NCI-H1930 (cell line): ENCODE data around the gene IGSF9.

ENCODE experiments used
- DNase-seq, 2 experiments: peaks; one replicate each; lab custom pipeline; 2025; lab: John Stamatoyannopoulos, UW

Gene IGSF9

DNA sequence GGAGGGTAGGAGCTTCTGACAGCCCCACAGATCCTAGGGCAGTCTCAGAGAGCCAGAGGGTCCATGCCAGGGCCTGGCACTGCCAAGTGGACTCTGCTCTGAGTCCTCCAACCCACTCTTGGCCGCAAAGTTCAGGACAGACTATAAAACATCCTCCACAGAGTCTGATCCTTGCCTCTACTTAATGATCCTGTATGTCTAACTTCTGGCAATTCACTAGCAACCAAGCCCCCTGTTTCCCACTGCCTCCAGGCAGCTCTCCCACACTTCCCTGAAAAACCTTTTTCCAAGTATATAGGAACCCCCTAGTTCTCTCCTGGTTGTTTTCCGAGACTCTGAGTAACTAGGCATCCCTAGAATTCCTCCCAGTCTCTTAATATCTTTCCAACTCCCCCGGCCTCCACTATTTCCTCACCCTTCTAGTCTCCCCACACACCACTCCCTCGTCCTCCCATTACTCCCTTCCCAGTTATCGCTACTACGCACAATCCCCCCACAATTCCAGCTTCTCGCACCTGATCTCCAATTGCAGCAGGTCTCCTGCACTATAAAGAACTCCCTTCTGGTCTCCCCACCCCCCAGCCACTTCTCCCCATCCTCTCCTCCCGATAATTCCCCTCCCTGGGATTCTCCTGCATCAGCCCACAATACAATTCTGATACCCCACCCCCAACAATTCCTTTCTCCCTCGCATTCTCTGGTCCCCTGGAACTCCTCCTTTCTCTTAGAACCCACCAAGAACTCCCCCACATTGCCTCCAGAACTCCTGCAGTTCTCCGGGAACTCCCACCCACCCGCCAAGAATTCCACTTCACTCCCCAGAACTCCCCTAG lies 574 bp downstream of the IGSF9 start:
- no peak for DNase-seq

DNA sequence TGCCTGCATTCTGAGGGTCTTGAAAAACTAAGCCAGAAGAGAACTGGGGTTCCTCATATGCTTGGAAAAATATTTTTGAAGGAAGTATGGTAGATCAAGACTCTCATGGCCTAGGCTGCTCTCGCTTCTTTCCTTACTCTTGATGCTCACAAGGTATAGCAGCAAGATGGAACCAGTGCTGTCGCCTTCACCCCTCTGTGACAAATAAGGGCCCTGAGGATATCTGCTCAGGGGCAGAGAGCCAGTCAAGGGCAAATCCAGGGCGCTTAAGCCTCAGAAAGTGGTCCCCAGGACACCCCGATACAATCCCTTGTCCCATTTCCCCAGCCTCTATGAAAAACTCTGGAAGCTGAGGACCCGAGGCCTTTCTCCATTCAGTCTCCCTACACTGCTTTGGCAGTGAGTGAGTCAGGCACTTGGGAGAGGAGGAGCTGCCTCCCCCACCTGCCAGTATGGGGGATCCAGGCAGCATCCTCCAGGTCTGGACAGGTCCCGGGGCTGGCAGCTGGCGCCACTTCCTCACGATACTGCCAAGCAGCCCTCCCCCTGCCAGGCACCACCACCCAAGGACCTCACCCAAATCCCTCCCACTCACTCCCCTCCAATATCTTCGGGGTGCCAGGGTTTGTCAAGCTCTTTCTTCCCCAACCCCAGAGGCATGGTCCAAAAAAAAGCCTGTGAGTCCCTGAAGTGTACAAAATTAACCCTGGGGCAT lies 1.3 kb downstream of the IGSF9 start:
- DNase-seq: no peak

DNA sequence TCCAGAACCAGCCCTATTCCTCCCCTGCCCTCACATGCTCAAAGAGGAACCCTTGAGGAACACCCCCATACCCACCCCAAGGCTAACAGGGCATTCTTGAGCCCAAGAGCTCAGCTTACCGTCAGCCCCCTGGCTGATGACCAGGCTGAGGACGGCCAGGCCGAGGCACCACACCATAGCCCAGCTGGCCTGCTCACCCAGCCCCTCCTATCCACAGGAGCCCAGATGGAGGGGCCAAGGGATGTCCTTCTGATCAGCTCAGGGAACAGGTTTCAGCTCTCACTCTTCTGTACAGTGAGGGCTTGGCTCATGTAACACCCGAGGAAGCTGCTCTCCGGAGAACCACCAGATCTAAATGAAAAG lies 2.2 kb downstream of the IGSF9 start:
- DNase-seq: no peak

DNA sequence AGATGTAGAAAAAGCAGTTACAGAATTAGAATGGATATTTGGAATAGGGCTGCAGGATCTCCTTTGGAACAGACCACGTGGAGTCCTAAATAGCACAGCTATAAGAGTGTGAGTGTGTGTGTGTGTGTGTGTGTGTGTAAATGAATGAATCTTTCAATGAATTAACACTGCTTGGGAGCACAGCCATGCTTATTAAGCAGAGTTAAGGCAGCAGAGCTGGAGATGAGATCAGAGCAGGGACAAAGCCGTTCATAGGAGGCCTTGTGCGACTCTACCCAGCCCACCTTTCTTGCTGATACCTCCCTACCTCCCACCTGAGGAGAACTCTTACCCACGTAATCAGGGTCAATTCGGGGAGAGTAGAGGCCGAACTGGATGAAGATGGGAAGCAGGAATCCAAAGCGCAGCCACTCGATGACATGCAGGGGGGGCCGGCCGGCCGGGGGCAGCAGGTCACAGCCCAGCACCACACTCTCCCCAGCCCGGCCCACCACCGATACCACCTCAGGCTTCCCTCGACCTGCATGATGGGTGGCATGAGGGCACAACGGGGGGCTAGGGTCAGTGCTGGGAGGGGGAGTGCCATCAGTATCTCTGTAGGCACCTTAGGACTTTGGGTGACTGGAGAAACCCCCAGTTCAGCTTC lies 2.7 kb downstream of the IGSF9 start:
- DNase-seq: no peak

DNA sequence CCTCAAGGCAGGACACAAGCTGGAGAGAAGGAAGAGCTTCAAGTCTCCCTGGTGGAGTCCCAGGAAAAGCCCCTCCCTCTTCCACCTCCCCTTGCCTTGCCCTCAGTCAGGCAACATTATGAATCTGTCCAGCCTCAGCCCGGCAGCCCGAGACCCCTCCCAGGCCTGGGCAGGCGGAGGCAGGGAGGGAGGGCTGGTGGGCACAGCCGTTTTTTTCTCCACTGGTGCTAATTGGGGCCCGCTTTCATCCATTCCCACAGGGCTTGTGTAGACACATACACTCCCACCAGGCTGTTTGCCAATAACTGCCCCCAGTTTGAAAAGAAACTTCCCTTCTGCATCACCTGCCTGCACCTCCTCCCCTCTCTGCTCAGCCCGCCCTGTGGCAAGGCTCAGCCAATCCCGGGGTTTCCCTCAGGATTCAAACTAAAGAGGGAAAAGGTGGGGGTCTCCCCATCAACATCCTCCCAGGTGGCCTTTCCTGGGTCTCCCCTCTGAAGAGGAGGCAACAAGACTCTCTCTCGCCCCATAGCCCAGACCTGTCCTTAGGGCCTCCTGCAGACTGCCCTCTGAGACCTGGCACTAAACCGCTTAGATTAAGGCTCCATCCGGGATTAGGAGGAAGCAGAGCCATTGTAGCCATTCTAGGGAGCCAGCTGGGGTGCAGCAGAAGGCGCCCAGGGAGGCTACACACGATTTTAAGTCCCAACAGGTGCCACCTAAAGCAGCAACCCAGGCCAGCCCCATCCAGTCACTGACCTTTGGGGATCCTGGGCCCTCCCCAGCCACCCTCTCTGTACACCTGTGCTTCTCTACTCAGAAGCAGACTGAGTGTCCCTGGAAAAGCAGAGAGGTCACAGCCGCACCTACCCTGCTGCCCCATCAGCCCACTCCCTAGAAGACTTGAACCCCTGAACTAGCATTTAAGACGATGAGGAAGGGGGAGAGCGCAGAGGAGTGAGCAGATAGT lies 3.5 kb downstream of the IGSF9 start:
- no peak for DNase-seq

DNA sequence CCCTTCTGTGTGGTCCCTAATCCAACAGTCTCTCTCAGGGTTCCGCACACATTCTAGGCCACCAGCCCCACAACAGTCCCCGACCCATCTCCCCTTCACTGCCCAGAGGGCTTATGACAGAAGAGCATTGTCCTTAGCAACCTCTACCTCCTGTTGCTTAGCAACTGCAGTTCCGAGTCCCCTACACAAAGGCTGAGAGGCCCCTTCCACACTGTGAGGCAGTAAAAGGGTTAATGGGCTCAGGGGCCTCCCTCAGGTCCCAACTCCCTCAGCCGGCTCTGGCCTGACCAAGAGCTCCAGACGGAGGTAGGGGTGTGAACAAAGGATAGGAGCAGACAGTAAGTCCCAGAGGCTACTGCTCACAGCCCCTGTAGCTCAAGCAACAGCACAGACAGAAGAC lies 4.3 kb downstream of the IGSF9 start:
- DNase-seq: no peak

DNA sequence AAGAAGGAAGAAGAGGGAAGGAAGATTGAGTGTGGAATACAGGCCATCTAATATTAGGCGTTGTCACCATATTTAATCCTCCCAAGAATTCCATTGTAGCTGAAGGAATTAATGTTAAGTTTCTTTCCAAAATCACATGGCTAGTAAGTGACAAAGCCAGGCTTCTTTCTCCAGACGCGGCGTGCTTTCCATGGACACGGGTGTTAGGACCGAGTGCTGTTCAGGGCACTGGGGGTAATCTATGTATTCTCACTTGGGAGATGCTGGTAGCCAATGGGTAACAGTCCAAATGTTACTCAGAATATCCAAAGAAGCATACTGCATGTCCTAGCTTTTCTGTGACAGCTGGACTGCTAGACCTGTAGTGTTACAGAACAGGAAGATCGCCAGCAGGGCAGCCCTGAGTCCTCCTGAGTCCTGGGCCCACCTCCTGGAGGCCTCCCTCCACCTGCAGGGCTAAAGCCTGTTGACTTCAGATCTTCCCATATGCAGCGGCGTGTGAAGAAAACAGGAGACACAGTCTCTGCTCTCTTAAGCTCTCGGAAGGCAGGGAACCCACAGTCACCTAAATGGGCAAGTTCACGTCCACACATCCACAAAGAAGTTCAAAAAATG lies 5.3 kb downstream of the IGSF9 start:
- no peak for DNase-seq

DNA sequence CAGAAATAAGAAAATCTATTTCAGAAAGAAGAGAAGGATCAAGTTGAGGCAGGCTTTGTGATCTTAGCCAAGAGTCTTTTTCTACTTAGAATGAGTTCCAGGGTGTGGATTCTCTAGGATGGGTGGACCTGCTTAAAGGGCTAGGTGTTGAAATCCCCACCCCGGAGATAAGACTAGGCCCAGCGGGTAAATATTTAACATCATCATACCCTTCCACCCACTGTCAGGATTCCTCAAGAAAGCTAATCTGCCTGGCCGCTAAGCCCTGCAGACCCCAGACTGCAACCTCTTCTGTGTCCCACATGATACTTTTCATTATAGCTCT lies 5.8 kb downstream of the IGSF9 start:
- no peak for DNase-seq

DNA sequence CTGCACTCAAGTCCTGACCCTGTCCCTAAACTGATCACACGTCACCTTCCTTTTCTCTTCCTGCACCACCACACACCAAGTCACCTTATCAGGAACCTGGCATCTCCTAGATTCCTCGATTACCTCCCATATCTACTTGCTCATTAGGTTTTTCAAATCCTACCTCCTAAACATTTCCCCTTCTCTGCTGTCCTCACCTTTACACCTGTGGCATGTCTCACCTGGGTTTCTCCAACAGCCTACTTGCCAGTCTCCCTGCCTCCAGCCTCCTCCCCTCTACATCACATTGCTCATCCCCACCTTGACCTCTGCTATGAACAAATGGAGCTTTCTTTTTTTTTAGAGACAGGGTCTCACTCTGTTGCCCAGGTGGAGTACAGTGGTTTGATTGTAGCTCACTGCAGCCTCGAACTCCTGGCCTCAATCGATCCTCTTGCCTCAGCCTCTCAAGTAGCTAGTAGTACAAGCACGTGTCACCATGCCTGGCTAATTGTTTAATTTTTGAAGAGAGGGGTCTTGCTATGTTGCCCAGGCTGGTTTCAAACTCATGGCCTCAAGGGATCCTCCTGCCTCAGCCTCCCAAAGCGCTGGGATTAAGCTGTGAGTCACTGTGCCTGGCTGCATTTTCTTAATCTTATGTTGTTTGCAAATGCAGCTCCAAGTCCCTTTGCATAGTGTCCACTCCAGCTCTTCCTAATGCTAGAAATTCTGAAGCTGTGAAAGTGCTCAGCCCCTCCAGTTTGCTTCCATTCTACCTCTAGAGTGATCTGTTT lies 6.3 kb downstream of the IGSF9 start:
- DNase-seq: no peak

DNA sequence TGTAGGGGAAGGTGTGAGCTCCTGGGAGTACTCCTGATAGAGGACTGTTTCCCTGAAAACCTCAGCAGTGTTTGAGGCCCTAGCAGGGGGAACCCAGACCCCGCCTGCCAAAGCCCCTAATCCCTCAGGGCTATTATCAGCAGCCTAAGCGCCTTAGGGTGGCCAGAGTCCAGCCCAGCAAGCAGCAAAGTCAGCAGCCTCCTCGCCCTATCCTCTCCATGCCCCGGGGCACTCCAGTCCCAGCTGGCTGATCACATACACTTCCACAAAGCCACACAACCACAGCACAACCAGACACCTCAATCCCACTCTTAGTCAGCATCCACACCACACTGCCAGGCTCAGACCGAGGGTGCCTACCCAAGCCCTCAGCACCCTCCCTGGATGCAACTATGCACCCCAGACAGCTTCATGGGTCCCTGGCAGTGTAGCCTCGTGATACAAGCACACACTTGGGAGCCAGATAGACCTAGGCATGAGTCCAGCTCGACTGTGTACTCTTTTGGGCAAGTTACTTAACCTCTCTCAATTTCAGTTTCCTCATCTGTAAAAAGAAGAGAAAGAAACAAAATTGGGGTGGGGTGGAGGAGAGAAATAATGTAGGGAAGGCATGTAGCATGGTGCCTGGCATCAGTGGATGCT lies 7.1 kb downstream of the IGSF9 start:
- no peak for DNase-seq

DNA sequence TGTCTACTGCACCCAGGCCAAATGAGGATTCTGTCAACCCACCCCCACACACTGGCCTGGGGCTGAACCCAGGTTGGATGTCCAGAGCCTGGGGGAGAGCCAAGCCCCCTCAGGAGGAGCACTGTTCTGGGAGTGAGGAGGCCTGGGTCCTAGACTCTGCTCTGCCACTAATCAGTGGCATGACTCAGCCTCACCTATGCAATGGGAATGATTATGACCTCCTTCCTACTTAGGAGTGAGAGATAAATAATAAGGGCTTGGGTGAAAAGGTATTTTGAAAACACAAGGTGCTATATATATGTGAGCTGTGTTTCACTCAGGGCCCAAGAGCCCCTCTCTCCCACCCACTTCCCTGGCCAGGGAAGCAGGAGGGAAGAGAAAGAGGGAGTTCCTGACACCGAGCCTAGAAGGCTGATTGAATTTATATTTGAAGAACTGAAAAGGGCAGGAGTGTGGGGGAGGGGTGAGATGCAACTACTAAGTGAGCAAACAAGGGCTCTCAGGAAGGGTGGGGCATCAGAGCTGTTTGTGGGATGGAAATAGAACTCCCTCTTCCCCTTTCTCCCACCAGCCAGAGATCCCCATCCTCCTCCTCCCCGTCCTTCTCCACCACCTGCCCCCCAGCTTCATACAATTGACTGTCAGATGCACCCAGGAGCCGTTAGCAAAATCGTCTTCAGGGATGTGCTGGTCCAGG lies 8.2 kb downstream of the IGSF9 start:
- DNase-seq: no peak

DNA sequence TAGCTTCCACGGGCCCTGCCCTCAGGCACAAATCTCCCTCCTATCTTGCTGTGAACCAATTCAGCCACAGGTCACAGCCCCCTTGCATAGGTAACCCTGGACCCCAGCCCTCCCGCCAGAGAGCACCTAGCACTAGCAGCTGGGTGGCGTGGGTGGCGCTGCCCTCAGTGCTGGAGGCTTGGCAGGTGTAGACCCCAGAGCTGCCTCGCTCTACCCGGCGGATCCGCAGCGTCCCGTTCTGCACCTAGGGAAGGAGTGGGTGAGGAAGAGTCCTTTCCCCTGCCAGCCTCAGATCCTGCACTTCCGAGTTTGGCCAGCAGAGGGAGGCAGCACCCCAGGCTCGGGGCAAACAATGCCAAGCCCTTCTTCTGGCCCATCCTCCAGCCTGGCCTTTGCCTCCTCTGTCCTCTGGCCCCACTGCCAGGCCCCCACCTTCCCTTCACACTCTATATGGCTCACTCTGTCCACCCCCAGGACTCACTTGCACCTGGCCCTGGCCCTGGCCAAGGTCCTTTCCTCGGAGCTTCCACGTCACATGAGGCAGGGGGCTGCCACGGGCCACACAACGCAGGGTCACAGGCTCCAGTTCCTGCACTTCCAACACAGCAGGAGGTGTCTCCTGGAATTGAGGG lies 9.0 kb downstream of the IGSF9 start:
- peak in 1 of 2 experiments; percentile 19 for DNase-seq

DNA sequence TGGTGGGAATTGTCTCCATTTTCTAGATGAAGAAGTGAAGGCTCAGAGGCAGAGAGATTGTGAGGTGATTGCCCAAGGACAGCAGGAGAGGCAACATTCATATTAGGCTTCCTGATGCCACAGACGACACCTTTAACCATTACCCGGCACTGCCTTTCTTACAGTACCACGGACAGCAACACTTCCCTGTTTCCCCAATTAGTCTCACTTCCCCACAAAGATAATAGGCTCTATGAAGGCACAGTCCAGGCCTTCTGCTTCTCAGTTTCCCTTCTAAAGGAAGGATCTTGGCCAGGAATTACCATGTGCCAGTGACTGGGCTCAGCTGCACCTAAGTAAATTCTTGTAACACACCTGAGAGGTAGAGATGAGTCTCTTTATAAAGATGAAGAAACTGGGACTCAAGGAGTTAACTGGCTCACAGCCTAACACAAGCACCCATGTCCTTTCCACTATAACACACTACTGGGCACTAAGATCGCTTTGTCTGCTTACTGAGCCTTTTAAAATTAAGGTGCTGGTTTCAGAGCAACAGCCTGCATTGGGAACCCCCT lies 9.6 kb downstream of the IGSF9 start:
- no peak for DNase-seq

DNA sequence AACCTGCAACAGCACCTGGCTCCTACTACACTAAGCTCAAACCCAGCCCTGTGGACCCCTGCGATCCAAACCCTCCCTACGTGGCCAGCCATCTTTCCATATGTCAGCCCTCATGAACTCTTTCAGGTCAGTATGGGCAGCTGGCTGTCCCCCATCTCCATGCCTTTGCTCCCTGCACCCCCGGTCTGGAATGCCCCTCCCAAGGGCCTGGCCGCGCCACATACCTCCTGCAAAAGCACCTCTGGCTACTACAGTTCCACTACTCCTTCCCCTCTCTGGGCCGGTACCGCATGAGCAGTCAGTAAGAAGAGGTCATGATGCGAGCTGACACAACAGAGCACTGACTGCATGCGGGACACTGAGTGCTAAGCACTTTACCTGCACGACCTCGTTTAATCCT lies 10.1 kb downstream of the IGSF9 start:
- no peak for DNase-seq

DNA sequence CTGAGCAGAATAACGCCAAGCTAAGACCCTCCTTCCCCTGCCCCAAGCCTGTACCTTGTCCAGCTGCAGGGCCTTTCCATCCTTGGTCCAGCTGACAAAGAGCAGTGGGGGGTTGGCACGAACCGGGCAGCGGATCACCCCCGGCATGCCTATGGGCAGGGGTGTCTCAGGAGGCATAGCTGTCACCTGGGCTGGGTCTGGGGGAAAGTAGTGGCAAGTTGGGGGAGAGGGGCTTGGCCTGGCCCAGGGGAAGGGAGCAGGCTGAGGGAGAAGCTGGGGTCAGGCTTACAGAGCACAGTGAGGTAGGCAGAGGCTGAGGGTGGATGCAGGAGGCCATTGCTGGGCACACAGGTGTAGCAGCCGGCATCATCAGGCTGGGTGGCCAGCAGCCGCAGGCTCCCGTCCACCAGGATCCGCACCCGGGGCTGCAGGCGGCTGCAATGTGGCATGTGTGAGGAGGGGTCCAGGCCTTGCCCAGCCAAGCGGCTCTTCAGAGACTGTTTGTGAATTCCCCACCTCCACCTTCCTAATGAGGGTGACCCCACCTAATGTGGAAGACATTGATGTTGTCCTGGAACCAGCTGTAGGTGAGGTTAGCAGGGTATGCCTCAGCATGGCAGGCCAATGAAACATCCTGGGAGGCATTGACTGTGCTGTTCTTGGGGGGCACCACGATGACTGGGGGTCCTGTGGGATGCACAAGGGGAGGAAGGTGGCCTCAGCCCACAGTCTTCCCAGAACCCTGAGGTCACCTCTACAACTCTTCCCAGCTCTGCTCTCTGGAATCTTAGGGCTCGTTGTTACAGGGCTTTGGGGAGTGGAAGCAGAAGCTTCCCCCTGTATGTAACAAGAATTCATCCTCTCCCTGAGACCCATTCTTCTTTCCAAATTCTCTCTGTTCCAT lies 11.0 kb downstream of the IGSF9 start:
- no peak for DNase-seq

DNA sequence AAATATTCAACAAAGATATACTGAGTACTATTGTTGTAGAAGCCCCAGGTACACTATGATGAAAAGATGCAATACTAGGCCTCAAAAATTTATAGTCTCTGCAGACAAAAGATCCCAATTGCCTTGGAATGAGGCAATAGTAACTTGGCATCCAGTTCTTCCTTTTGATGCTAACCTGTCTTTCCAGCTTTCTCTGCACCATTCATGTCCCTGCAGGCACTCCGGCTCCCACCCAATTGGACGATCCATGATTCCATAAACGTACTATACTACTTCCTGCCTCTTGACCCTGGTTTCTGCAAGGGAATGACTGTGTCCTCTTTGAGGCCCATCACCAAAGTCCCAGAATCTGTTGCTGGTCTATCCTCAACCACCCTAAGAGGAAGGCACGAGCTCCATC lies 12.1 kb downstream of the IGSF9 start:
- no peak for DNase-seq

DNA sequence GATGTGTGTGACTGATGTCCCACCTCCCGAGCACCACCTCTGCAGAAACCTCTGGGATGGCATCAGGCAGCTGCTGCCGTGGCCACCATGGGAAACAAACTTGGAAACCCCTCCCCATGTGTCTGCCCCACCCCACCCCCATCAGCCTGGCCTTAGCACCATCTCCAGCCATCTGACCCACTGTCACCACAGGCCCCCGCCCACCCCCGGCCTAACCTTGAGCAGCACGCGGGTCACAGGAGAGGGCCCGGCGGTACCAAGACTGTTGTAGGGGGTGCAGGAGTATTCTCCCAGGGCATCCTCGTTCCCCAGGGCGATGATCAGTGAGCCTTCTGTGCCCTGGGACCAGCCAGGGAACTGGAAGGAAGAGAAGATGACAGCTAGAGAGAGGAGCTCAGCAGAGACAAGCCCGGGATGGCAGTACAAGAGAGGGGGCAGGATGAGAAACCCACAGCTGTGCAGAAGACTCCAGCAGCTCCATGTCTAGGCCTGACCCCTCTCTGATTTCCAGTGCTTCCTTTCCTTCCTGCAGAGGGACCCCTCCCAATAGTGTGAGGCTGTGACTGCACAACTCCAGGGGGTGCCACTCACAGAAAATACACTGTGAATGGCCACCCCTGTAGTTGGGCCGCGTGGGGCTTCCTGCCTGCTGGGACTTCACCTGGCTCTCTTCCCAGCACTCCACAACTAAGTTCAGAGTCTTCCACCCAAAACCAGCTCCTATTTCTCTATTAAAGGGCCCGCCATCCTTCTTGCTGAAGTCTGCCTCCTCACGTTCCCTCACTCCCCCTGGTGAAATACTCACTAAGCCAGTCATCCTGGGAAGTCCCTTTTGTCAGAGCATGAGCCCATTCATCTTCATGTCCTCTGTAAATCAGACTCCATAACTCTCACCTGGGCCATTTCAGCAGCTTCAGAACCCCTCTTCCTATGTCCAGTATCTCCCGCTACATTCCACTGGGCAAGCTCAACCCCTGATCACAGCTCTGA lies 12.8 kb downstream of the IGSF9 start:
- no peak for DNase-seq
